Epithelial cell of esophagus (primary cell): Measurements from ENCODE around the gene LRRC59.
"Not testable (repeated sequence)": the region's sequence is repeated elsewhere in the genome, so short reads cannot be mapped to it uniquely, and the experiment has no call there.

ENCODE experiments used
- DNase-seq: peaks from one replicate; pipeline ENCODE4 v3.0.0; 2010; ENCODE audit warnings: low read depth
- H3K4me3 ChIP-seq: 2 replicates; pipeline ENCODE4 v1.5.1; 2011; ENCODE audit warnings: mild to moderate bottlenecking, low read length, control low read depth
- TF ChIP-seq, protein P1 (sequence below): IDR thresholded peaks from 2 replicates; pipeline ENCODE4 v1.5.1; 2011; ENCODE audit warnings: low read depth, mild to moderate bottlenecking, low read length, control low read depth, inconsistent platforms; ENCODE audit not compliant: insufficient read depth; ENCODE audit errors: missing control alignments

LRRC59 gene

GRCh38 chr17:50428831-50429424, 31.6 kb upstream of the LRRC59 start:
- DNase-seq, result peak; percentile 98
- H3K4me3 ChIP-seq, result no peak overlapping the region
- TF ChIP-seq, protein P1, sequence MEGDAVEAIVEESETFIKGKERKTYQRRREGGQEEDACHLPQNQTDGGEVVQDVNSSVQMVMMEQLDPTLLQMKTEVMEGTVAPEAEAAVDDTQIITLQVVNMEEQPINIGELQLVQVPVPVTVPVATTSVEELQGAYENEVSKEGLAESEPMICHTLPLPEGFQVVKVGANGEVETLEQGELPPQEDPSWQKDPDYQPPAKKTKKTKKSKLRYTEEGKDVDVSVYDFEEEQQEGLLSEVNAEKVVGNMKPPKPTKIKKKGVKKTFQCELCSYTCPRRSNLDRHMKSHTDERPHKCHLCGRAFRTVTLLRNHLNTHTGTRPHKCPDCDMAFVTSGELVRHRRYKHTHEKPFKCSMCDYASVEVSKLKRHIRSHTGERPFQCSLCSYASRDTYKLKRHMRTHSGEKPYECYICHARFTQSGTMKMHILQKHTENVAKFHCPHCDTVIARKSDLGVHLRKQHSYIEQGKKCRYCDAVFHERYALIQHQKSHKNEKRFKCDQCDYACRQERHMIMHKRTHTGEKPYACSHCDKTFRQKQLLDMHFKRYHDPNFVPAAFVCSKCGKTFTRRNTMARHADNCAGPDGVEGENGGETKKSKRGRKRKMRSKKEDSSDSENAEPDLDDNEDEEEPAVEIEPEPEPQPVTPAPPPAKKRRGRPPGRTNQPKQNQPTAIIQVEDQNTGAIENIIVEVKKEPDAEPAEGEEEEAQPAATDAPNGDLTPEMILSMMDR, result no peak

DNA sequence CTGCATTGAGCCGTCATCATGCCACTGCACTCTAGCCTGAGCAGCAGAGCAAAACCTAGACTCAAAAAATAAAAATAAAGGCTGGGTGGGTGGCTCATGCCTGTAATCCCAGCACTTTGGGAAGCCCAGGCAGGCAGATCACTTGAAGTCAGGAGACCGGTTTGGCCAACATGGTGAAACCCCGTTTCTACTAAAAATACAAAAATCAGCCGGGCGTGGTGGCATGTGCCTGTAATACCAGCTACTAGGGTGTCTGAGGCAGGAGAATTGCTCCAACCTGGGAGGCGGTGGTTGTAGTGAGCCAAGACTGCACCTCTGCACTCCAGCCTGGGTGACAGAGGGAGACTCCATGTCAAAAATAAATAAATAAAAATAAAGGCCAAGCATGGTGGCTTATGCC, 30.8 kb upstream of the LRRC59 start:
- H3K4me3 ChIP-seq, DNase-seq: not testable (repeated sequence)

GRCh38 chr17:50426814-50427787, 29.8 kb upstream of the LRRC59 start:
- TF ChIP-seq, protein P1, result peak; percentile 52

DNA sequence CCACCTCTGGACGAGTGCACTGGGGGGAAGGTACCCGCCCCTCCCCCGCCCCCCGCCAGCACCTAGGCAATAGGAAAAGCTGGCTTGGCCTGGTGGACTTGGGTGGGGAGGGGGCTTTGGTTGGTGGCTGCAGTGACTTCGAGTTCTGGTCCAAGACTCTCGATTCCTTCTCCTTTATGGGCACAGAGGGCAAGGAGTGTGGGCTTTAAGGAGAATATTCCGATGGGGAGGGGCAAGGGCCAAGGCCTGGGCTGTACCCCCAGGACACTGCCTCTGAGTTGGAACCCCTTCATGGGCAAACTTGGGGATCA, 29.1 kb upstream of the LRRC59 start:
- DNase-seq, result no peak
- TF ChIP-seq, protein P1, result no peak
- H3K4me3 ChIP-seq, result peak overlapping the region; percentile 69

More at GRCh38 chr17:50426814-50427787, 29.8 kb upstream of the LRRC59 start:
- peak overlapping the region; percentile 69 for H3K4me3 ChIP-seq
- DNase-seq, result peak; percentile 48

DNA sequence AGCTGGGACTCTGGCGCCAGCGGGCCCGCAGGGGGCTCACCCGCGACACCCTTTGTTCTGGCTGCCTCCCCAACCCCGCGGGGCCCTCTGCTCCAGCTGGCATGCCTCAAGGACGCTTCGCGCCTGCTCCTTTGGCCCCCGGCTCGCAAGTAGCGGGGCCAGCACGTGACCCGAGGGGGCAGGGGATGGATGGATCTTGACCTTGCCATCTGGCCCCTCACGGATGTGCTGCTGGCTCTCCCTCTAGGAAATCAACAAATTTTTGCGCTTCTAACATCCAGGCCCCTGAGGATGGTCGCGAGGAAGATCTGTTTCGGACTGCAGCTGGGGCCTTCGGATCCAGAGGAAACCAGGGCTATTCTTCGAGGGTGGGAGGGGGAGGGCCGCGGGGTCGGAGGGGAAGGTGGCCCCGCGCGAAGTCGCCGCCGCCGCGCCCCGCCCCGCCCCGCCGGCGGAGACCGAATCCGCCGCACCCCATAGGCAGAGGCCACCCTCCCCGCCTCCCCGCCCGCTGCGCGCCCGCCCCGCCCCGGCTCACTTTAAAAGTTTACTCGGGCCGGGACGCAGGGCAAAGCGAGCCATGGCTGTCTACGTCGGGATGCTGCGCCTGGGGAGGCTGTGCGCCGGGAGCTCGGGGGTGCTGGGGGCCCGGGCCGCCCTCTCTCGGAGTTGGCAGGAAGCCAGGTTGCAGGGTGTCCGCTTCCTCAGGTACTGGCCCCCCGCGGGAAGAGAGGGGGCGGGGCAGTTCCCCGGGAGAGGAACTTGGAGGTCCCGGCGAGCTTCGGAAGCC, 28.6 kb upstream of the LRRC59 start, which contains the start of gene ACSF2:
Gene ACSF2, plus strand, starts transcription at position 537 of the 790 bp plus-strand sequence. Its CDS starts 44 bp downstream, at position 581.
- H3K4me3 ChIP-seq, result peak within 1 kb of the TSS; percentile 69
- DNase-seq, result peak; percentile 66
- TF ChIP-seq, protein P1, result no peak

- TF ChIP-seq, protein P1, result no peak
- no peak for DNase-seq
- H3K4me3 ChIP-seq, result peak overlapping the region; percentile 39
These were observed 27.8 kb upstream of the LRRC59 start for GRCh38 chr17:50424996-50425681.
